Upper lobe of left lung (tissue), 6 donors: ENCODE results near the gene MED22. TPM values are rescaled to one million over a fixed set of nuclear protein-coding genes. Genes with fewer than 3 reads are reported as not detected.
A peak's percentile ranks its signal among the peaks of the same experiment; 100 is the strongest.
"Not testable (repeated sequence)": the region's sequence is repeated elsewhere in the genome, so short reads cannot be mapped to it uniquely, and the experiment has no call there.

ENCODE experiments used
- ATAC-seq, 2 donors: fragments of 200-7000 bp; cut with Tn5 transposase; one replicate each; pipeline ENCODE4 v1.9.1; 2022; ENCODE audit warnings: mild to moderate bottlenecking in 2 of 2, moderate library complexity in 2 of 2; ENCODE audit not compliant: low FRiP score in 2 of 2
- DNase-seq, 2 donors: peaks; one replicate each; pipeline ENCODE4 v3.0.0-alpha.2; 2019 to 2020
- H3K27ac ChIP-seq, 4 donors: fragments of 200-600 bp; sonication (generic); one replicate each; pipeline ENCODE4 v1.5.1; 2016 to 2019
- H3K27me3 ChIP-seq, 4 donors: fragments of 200-600 bp; sonication (generic); one replicate each; pipeline ENCODE4 v1.5.1; 2017 to 2019
- H3K36me3 ChIP-seq, 4 donors: fragments of 200-600 bp; sonication (generic); one replicate each; pipeline ENCODE4 v1.5.1; 2016 to 2019
- H3K4me1 ChIP-seq, 4 donors: fragments of 200-600 bp; sonication (generic); one replicate each; pipeline ENCODE4 v1.5.1; 2018 to 2019
- H3K4me3 ChIP-seq, 4 donors: fragments of 200-600 bp; sonication (generic); one replicate each; pipeline ENCODE4 v1.5.1; 2017 to 2019; ENCODE audit warnings: mild to moderate bottlenecking in 2 of 4, moderate library complexity in 1 of 4
- H3K9me3 ChIP-seq, 4 donors: fragments of 200-600 bp; sonication (generic); one replicate each; pipeline ENCODE4 v1.5.1; 2018 to 2019
- EP300 ChIP-seq, 4 donors: sonication (generic); formaldehyde crosslinking; IDR thresholded peaks; one replicate each; pipeline ENCODE4 v1.5.1; 2017; ENCODE audit warnings: antibody characterized with exemption in 4 of 4, control low read depth in 2 of 4
- POLR2A ChIP-seq, 4 donors: fragments of 450-650 bp; IDR thresholded peaks; one replicate each; pipeline ENCODE4 v1.5.1; 2016 to 2017; ENCODE audit warnings: antibody characterized with exemption in 4 of 4, mild to moderate bottlenecking in 2 of 4
- POLR2AphosphoS5 ChIP-seq, 2 donors: sonication (generic); formaldehyde crosslinking; IDR thresholded peaks; one replicate each; pipeline ENCODE4 v1.5.1; 2017; ENCODE audit warnings: antibody characterized with exemption in 2 of 2
- WGBS, 2 donors: methylation state at CpG; one replicate each; pipeline ENCODE4 v1.1.5; 2017 to 2018; 5-methylcytosine and 5-hydroxymethylcytosine counted together
- total RNA-seq, 6 donors: library from RNA; depleted of rRNA in 4 of 6; stranded (reverse); fragments of >200 nt in 4 of 6; gene quantifications; one replicate each; pipeline versions ENCODE4 v1.1.0 to v1.2.1, GENCODE V29; 2016 to 2021
- TF ChIP-seq, protein P1 (sequence below), 6 experiments: fragments of 450-650 bp in 4 of 6; fragments of 200-600 bp in 2 of 6; sonication (generic) in 2 of 6; IDR thresholded peaks; one replicate each; pipeline ENCODE4 v1.5.1; 2016 to 2019; ENCODE audit warnings: antibody characterized with exemption in 6 of 6
- donor health status: DM: no; HTN: no; CAD: no; lungs with moderate emphysema.
- donor health status: DM: no; HTN: yes; CAD: no; lungs with severe emphysema.

MED22 gene
- total RNA-seq, 6 donors from 2014 or later = 28.1 to 41.0 (median 30.5) TPM

DNA sequence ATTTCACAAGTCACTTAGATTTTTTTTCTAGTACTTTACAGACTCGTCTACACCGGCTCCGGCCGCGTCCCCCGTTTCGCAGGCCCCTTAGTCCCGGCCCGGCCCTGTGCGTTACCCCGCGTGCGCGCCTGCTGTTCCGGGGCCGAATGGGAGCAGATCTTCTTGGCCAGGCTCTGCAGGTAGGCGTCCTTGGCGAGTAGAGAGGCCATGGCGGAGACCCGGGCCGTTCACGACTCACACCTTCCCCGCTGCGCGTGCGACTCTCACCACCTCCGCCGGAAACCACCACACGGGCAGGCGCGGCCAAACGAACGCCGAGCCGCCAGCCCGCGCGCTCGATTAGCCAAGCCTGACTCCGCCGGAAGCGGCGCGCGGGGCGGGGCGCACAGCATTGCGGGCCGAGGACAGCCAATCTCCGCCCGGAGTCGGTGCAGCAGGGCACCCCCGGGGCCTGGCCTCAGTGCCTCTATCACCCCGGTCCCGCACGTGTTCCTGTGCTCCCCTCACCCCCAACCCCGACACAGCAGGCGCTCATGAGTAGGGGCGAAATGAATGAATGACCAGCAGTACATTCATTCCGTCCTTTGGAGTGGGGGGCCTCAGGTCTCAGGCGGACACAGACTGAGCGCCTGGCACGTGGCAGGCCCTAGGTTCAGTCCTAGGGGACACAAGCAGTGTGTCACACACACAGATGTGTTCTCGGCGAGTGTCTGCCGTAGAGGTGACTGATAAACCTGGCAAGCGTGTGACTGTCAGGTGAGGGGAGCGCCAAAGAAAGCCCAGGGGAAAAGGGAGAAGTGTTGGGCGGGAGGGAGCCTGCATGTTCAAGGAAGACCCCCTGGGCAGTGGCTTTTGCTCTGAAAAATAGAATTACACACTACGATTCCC, 11.8 kb downstream of the MED22 start, which contains the start of gene SURF6:
Gene SURF6 (minus strand): TSS at position 265 of the 888 bp plus-strand sequence. CDS start 56 bp downstream, at position 209.
- TF ChIP-seq, protein P1, sequence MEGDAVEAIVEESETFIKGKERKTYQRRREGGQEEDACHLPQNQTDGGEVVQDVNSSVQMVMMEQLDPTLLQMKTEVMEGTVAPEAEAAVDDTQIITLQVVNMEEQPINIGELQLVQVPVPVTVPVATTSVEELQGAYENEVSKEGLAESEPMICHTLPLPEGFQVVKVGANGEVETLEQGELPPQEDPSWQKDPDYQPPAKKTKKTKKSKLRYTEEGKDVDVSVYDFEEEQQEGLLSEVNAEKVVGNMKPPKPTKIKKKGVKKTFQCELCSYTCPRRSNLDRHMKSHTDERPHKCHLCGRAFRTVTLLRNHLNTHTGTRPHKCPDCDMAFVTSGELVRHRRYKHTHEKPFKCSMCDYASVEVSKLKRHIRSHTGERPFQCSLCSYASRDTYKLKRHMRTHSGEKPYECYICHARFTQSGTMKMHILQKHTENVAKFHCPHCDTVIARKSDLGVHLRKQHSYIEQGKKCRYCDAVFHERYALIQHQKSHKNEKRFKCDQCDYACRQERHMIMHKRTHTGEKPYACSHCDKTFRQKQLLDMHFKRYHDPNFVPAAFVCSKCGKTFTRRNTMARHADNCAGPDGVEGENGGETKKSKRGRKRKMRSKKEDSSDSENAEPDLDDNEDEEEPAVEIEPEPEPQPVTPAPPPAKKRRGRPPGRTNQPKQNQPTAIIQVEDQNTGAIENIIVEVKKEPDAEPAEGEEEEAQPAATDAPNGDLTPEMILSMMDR (IDR thresholded peaks at IDR 0.05) = peak in 2 of 6 experiments; percentile 21 to 45
- TF ChIP-seq POLR2AphosphoS5 (IDR thresholded peaks at IDR 0.05) = peak; percentile 89 to 94
- peak in 1 of 4 donors; percentile 50 for TF ChIP-seq EP300 (IDR thresholded peaks at IDR 0.05)
- peak in 1 of 4 donors; percentile 74 for TF ChIP-seq POLR2A (IDR thresholded peaks at IDR 0.05)
- Histone ChIP-seq H3K27ac (peak within 1 kb of the TSS; percentile 50 to 84 (median 74)), H3K36me3 (peaks cover 22 to 58% (median 40%) of the 10 kb centered on the region in 4 donors), H3K4me1 (peaks cover 21 to 47% (median 24%) of the 10 kb centered on the region in 4 donors), H3K4me3 (peak within 1 kb of the TSS; percentile 90 to 98 (median 93)), H3K27me3 (no peaks in the 10 kb centered on the region), H3K9me3 (no peaks in the 10 kb centered on the region)
- WGBS, 2 donors = 7 to 14% methylated on average over 24 to 47 of the region's 70 CpGs
- DNase-seq (peak; percentile 93 to 99), ATAC-seq (peak; percentile 96 to 98)

DNA sequence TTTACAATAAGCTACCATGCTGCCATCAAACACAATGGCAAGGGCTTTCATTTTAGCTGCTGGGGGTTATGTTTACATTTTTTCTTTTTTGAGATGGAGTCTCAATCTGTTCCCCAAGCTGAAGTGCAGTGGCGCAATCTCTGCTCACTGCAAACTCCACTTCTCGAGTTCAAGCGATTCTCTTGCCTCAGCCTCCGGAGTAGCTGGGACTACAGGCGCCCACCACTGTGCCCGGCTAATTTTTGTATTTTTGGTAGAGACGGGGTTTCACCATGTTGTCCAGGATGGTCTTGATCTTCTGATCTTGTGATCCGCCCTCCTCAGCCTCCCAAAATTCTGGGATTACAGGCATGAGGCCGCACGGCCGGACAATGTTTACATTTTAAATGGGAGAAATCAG, 13.0 kb downstream of the MED22 start:
- H3K9me3 ChIP-seq, H3K27me3 ChIP-seq, ATAC-seq, H3K27ac ChIP-seq, DNase-seq: not testable (repeated sequence)
- WGBS, 2 donors = 58 to 65% methylated on average over 11 of the region's 11 CpGs
- H3K36me3 ChIP-seq = peaks cover 31 to 57% (median 39%) of the 10 kb centered on the region in 4 donors
- peak overlapping the region in 3 of 4 donors; percentile 90 to 98 (median 91) for H3K4me3 ChIP-seq
- peaks cover 21 to 36% (median 24%) of the 10 kb centered on the region in 4 donors for H3K4me1 ChIP-seq

DNA sequence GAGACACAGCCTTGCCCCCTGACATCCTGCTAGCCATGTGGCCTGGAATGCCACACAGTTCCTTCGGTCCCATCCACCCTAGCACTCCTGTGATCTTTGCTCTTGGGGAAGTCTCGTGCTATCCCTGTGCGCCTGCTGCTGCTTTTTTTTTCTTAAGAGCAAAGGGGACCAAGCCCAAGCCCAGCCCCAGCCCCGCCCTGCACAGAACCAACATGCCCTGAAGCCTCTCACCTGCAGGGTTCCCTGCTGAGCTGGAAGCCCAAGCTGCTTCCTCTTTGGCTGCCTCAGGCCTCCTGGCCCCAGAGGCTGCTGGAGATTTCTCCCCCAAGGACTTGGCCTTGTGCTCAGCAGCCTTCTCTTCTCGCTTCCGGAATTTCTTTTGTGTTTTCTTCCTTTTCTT, 13.8 kb downstream of the MED22 start:
- H3K36me3 ChIP-seq = peaks cover 31 to 51% (median 39%) of the 10 kb centered on the region in 4 donors
- peak overlapping the region in 1 of 4 donors; percentile 90 for H3K4me3 ChIP-seq
- H3K27me3 ChIP-seq = no peaks in the 10 kb centered on the region
- H3K4me1 ChIP-seq = peaks cover 21 to 36% (median 24%) of the 10 kb centered on the region in 4 donors
- TF ChIP-seq EP300 (IDR thresholded peaks at IDR 0.05) (no peak), POLR2A (IDR thresholded peaks at IDR 0.05) (no peak), POLR2AphosphoS5 (IDR thresholded peaks at IDR 0.05) (no peak)
- TF ChIP-seq, protein P1 (IDR thresholded peaks at IDR 0.05) = no peak
- DNase-seq (no peak), ATAC-seq (no peak)
- H3K27ac ChIP-seq = no peak overlapping the region
- no peaks in the 10 kb centered on the region for H3K9me3 ChIP-seq
- WGBS, 2 donors = 96% methylated on average over 6 of the region's 6 CpGs

DNA sequence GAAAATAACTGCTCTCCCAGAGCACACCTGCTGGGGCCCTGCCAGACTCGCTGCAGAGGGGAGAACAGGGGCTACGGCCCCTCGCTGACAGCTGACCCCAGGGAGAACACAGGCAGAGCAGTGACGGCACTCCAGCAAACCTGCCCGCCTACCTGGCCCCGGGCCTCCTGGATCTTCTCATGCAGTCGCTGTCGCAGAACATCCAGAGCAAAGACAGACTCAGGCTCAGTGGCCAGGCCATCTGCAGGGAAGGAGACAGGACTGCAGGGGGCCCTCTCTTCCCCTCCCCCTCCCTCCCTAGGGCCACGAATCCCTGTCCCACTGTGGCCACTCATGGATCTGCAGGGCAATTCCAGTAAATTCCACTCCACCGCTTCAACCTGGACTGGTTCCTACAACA, 14.4 kb downstream of the MED22 start:
- H3K27ac ChIP-seq = no peak overlapping the region
- H3K36me3 ChIP-seq = peaks cover 31 to 46% (median 39%) of the 10 kb centered on the region in 4 donors
- ATAC-seq (no peak), DNase-seq (no peak)
- WGBS, 2 donors = 91 to 92% methylated on average over 9 to 10 of the region's 10 CpGs
- H3K9me3 ChIP-seq = no peaks in the 10 kb centered on the region
- TF ChIP-seq POLR2AphosphoS5 (IDR thresholded peaks at IDR 0.05) = no peak
- TF ChIP-seq, protein P1 (IDR thresholded peaks at IDR 0.05) = no peak
- TF ChIP-seq EP300 (IDR thresholded peaks at IDR 0.05) = no peak
- no peak overlapping the region for H3K4me3 ChIP-seq
- no peaks in the 10 kb centered on the region for H3K27me3 ChIP-seq
- H3K4me1 ChIP-seq = peaks cover 21 to 36% (median 24%) of the 10 kb centered on the region in 4 donors

DNA sequence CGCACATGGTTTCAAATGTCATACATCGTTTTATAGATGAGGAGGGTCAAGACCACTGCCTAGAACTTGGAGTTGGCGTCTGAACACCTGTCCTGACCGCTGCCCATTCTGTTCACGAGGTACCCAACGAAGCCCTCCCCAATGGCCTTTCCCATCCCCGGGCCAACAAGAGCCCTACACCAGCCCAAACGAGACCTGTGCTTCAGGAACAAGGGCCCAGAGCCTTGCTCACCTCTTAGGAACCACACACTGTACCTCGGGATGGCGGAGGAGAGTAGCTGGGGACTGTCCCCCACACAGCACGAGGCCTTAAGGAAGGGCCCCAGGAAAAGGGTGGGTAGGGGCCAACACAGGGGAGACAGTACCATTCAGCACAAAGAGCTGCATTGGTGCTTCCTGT, 14.9 kb downstream of the MED22 start:
- peaks cover 21 to 36% (median 24%) of the 10 kb centered on the region in 4 donors for H3K4me1 ChIP-seq
- peaks cover 31 to 46% (median 39%) of the 10 kb centered on the region in 4 donors for H3K36me3 ChIP-seq
- H3K9me3 ChIP-seq = no peaks in the 10 kb centered on the region
- no peak overlapping the region for H3K27ac ChIP-seq
- ATAC-seq (no peak), DNase-seq (no peak)
- TF ChIP-seq POLR2AphosphoS5 (IDR thresholded peaks at IDR 0.05) = no peak
- TF ChIP-seq EP300 (IDR thresholded peaks at IDR 0.05) = no peak
- TF ChIP-seq POLR2A (IDR thresholded peaks at IDR 0.05) = no peak
- TF ChIP-seq, protein P1 (IDR thresholded peaks at IDR 0.05) = no peak
- H3K27me3 ChIP-seq = no peaks in the 10 kb centered on the region
- WGBS, 2 donors = 91 to 96% methylated on average over 8 to 11 of the region's 11 CpGs
- H3K4me3 ChIP-seq = no peak overlapping the region
